Measurements from ENCODE around the gene SPAG17. TPM values are rescaled to one million over a fixed set of nuclear protein-coding genes. Genes with fewer than 3 reads are reported as not detected.

SPAG17 gene
- total RNA-seq, 6 donors from 2014 or later: 0.26 to 94.3 (median 11.3) TPM

- H3K4me3 ChIP-seq: no peak overlapping the region
- no peaks in the 10 kb centered on the region for H3K27me3 ChIP-seq
- H3K27ac ChIP-seq: no peak overlapping the region
- no peaks in the 10 kb centered on the region for H3K9me3 ChIP-seq
- H3K36me3 ChIP-seq: no peaks in the 10 kb centered on the region
- no peak for TF ChIP-seq POLR2A (IDR thresholded peaks at IDR 0.05)
- TF ChIP-seq EP300 (IDR thresholded peaks at IDR 0.05): no peak
- TF ChIP-seq CTCF (IDR thresholded peaks at IDR 0.05): no peak
- TF ChIP-seq POLR2AphosphoS5 (IDR thresholded peaks at IDR 0.05): no peak
- ATAC-seq (ENCODE audit: low FRiP score in 2 of 2) (no peak), DNase-seq (no peak)
- H3K4me1 ChIP-seq: no peaks in the 10 kb centered on the region
- 78 to 89% methylated on average over 1 of the region's 1 CpG for WGBS, 2 donors
These were observed 24.2 kb downstream of the SPAG17 start for GRCh38 chr1:118160806-118161205.

GRCh38 chr1:118159569-118159968 lies 25.5 kb downstream of the SPAG17 start:
- DNase-seq (no peak), ATAC-seq (ENCODE audit: low FRiP score in 2 of 2) (no peak)
- no peak overlapping the region for H3K27ac ChIP-seq
- H3K4me1 ChIP-seq: no peaks in the 10 kb centered on the region
- TF ChIP-seq POLR2AphosphoS5 (IDR thresholded peaks at IDR 0.05): no peak
- TF ChIP-seq EP300 (IDR thresholded peaks at IDR 0.05): no peak
- no peak for TF ChIP-seq POLR2A (IDR thresholded peaks at IDR 0.05)
- no peak for TF ChIP-seq CTCF (IDR thresholded peaks at IDR 0.05)
- no peaks in the 10 kb centered on the region for H3K36me3 ChIP-seq
- whole genome bisulfite sequencing, 2 donors: 58 to 71% methylated on average over 4 of the region's 4 CpGs
- H3K9me3 ChIP-seq: no peaks in the 10 kb centered on the region
- no peak overlapping the region for H3K4me3 ChIP-seq
- H3K27me3 ChIP-seq: no peaks in the 10 kb centered on the region

- TF ChIP-seq POLR2AphosphoS5 (IDR thresholded peaks at IDR 0.05) (no peak), CTCF (IDR thresholded peaks at IDR 0.05) (no peak), EP300 (IDR thresholded peaks at IDR 0.05) (no peak), POLR2A (IDR thresholded peaks at IDR 0.05) (no peak)
- no peaks in the 10 kb centered on the region for H3K27me3 ChIP-seq
- no peaks in the 10 kb centered on the region for H3K36me3 ChIP-seq
- no peaks in the 10 kb centered on the region for H3K4me1 ChIP-seq
- H3K9me3 ChIP-seq: no peaks in the 10 kb centered on the region
- H3K4me3 ChIP-seq: no peak overlapping the region
- DNase-seq (no peak), ATAC-seq (ENCODE audit: low FRiP score in 2 of 2) (peak in 1 of 2 donors; percentile 47)
- no peak overlapping the region for H3K27ac ChIP-seq
- 88 to 92% methylated on average over 1 of the region's 1 CpG for WGBS, 2 donors
These were observed 26.1 kb downstream of the SPAG17 start for GRCh38 chr1:118158924-118159323.

GRCh38 chr1:118157506-118157905 lies 27.5 kb downstream of the SPAG17 start:
- Histone ChIP-seq H3K4me1 (no peaks in the 10 kb centered on the region), H3K27me3 (no peaks in the 10 kb centered on the region), H3K27ac (no peak overlapping the region), H3K4me3 (no peak overlapping the region), H3K9me3 (no peaks in the 10 kb centered on the region), H3K36me3 (no peaks in the 10 kb centered on the region)
- TF ChIP-seq POLR2AphosphoS5 (IDR thresholded peaks at IDR 0.05) (no peak), EP300 (IDR thresholded peaks at IDR 0.05) (no peak), POLR2A (IDR thresholded peaks at IDR 0.05) (no peak), CTCF (IDR thresholded peaks at IDR 0.05) (no peak)
- ATAC-seq (ENCODE audit: low FRiP score in 2 of 2): no peak
- DNase-seq: no peak
- WGBS, 2 donors: 53 to 77% methylated on average over 2 of the region's 2 CpGs

- H3K4me3 ChIP-seq: no peak overlapping the region
- H3K9me3 ChIP-seq: no peaks in the 10 kb centered on the region
- H3K27me3 ChIP-seq: no peaks in the 10 kb centered on the region
- H3K27ac ChIP-seq: no peak overlapping the region
- TF ChIP-seq POLR2AphosphoS5 (IDR thresholded peaks at IDR 0.05): no peak
- TF ChIP-seq POLR2A (IDR thresholded peaks at IDR 0.05): no peak
- TF ChIP-seq EP300 (IDR thresholded peaks at IDR 0.05): no peak
- no peak for TF ChIP-seq CTCF (IDR thresholded peaks at IDR 0.05)
- H3K36me3 ChIP-seq: no peaks in the 10 kb centered on the region
- 81 to 89% methylated on average over 1 of the region's 1 CpG for WGBS, 2 donors
- DNase-seq (no peak), ATAC-seq (ENCODE audit: low FRiP score in 2 of 2) (no peak)
- H3K4me1 ChIP-seq: no peaks in the 10 kb centered on the region
These were observed 29.9 kb downstream of the SPAG17 start for GRCh38 chr1:118155106-118155505.
